ENCODE data around the gene AK1. TPM values are rescaled to one million over a fixed set of nuclear protein-coding genes. Genes with fewer than 3 reads are reported as not detected.
"Not testable (repeated sequence)": the region's sequence is repeated elsewhere in the genome, so short reads cannot be mapped to it uniquely, and the experiment has no call there.

Gene AK1
- total RNA-seq, 1 donor = 106 TPM

DNA sequence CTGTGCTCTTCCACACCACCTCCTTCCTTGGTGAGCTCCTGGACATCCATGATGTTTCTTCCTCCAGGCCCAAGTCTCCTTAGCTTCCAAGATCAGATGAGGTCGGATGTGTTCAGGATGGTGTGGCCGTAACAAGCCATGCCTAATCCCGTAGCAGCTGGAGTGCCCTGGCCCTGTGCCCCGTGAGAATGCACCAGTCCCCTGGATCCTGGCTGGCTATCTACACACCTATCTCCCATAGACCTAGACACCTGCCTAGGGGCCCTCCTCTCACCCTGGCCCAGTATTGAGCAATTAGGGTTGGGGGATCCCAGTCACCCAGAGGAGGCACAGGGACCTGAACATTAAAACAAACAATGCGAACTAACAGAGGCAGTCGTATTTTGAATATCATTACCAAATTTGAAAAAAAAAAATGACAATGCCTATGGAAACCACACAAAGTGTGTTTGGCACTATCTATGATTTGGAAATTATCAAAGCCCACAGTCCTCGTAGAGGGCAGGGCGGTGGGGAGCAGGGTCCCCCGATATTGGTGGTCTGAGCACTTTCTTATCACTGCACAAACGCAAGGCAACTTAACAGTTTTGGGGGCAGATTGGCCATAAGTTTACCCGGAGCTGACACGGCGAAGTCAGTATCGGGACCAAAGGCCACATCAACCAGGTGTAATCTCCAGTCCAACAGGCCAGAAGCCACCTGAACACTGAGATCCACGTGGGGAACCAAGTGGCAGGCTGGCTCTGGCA lies 36.2 kb downstream of the AK1 start:
- peak overlapping the region; percentile 23 for H3K27ac ChIP-seq (ENCODE audit: low read depth, low read length)
- peaks cover 60% of the 10 kb centered on the region for H3K4me1 ChIP-seq (ENCODE audit: insufficient read depth, low read length)
- no peaks in the 10 kb centered on the region for H3K27me3 ChIP-seq (ENCODE audit: insufficient read depth, low read length)

DNA sequence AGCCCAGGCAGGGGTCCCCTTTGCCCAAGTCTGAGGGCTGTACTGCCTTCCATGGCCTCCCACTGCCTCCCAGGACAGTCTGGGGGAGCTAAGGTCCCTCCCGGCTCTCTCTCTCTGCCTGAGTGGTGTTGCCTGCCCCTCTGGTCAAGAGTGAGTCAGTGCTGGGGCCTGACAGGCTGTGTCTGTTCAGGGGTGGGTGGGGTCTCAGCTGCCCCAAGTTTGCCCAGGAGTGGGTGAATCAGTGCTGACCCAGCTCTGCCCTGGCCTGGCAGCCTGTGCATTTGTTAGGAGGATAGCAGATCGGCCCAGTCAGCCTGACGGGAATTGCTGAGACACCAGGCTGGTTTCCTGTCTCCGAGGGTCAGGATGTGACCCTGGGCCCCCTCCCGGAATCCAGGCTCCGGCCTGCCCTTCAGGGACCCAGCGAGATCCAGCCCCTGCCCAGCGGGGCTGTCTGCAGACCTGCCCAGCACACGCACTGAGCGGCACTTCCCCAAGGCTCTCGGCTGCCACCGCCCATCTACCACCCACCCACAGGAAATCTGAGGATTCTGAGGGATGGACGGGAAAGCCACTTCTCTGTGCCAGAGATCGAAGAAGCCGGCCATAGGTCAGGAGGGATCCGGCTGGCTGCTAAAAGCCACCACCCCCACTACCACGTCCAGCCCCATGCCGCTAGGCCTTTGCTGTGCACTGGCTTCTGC lies 38.9 kb downstream of the AK1 start:
- peaks cover 72% of the 10 kb centered on the region for H3K79me2 ChIP-seq (ENCODE audit: insufficient read depth, low read length)
- TF ChIP-seq, protein P1, sequence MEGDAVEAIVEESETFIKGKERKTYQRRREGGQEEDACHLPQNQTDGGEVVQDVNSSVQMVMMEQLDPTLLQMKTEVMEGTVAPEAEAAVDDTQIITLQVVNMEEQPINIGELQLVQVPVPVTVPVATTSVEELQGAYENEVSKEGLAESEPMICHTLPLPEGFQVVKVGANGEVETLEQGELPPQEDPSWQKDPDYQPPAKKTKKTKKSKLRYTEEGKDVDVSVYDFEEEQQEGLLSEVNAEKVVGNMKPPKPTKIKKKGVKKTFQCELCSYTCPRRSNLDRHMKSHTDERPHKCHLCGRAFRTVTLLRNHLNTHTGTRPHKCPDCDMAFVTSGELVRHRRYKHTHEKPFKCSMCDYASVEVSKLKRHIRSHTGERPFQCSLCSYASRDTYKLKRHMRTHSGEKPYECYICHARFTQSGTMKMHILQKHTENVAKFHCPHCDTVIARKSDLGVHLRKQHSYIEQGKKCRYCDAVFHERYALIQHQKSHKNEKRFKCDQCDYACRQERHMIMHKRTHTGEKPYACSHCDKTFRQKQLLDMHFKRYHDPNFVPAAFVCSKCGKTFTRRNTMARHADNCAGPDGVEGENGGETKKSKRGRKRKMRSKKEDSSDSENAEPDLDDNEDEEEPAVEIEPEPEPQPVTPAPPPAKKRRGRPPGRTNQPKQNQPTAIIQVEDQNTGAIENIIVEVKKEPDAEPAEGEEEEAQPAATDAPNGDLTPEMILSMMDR (IDR thresholded peaks at IDR 0.05; ENCODE audit: extremely low read depth, low read depth, low read length) = no peak
- no peak overlapping the region for H2AFZ ChIP-seq (ENCODE audit: low read length)
- no peaks in the 10 kb centered on the region for H3K9me3 ChIP-seq (ENCODE audit: low read depth, low read length)
- H3K4me3 ChIP-seq (ENCODE audit: insufficient read depth, low read length) = peak overlapping the region; percentile 55
- H4K20me1 ChIP-seq (ENCODE audit: insufficient read depth, low read length) = no peaks in the 10 kb centered on the region
- DNase-seq (ENCODE audit: insufficient read length, low spot score, missing footprints) = peak; percentile 99
- H3K4me1 ChIP-seq (ENCODE audit: insufficient read depth, low read length) = peaks cover 58% of the 10 kb centered on the region
- H3K4me2 ChIP-seq (ENCODE audit: insufficient read depth, low read length) = peak overlapping the region; percentile 73
- peak overlapping the region; percentile 98 for H3K27ac ChIP-seq (ENCODE audit: low read depth, low read length)
- peaks cover 55% of the 10 kb centered on the region for H3K36me3 ChIP-seq (ENCODE audit: insufficient read depth, low read length)
- no peaks in the 10 kb centered on the region for H3K27me3 ChIP-seq (ENCODE audit: insufficient read depth, low read length)

More for the DNA sequence above, 36.2 kb downstream of the AK1 start:
- H3K9me3 ChIP-seq (ENCODE audit: low read depth, low read length) = no peaks in the 10 kb centered on the region
- peaks cover 50% of the 10 kb centered on the region for H3K36me3 ChIP-seq (ENCODE audit: insufficient read depth, low read length)
- peak; percentile 21 for DNase-seq (ENCODE audit: insufficient read length, low spot score, missing footprints)
- peaks cover 74% of the 10 kb centered on the region for H3K79me2 ChIP-seq (ENCODE audit: insufficient read depth, low read length)
- no peak overlapping the region for H3K4me3 ChIP-seq (ENCODE audit: insufficient read depth, low read length)
- TF ChIP-seq, protein P1 (IDR thresholded peaks at IDR 0.05; ENCODE audit: extremely low read depth, low read depth, low read length) = no peak
- H2AFZ ChIP-seq (ENCODE audit: low read length) = no peak overlapping the region
- H4K20me1 ChIP-seq (ENCODE audit: insufficient read depth, low read length) = no peaks in the 10 kb centered on the region
- H3K4me2 ChIP-seq (ENCODE audit: insufficient read depth, low read length) = no peak overlapping the region

DNA sequence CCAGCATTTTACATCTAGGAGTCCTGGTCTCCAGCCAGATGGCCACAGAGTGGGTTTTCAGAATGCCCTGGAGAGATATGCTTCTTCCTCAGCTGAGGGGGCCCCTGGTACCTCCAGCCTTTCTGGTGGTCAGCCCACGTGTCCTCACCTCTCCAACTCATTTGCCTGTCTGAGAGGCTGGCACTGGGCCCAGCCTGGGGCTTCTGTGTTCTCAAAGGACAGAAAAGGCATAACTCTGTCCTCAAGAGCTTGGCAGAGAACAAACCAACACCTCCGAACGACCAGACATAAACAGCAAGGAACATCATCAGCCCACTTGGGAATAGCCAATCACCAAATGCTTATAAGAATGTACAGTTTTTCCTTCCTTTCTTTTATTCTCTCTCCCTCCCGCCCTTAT lies 40.1 kb downstream of the AK1 start:
- Histone ChIP-seq H2AFZ (ENCODE audit: low read length) (no peak overlapping the region), H3K79me2 (ENCODE audit: insufficient read depth, low read length) (peaks cover 72% of the 10 kb centered on the region), H3K4me3 (ENCODE audit: insufficient read depth, low read length) (no peak overlapping the region), H4K20me1 (ENCODE audit: insufficient read depth, low read length) (no peaks in the 10 kb centered on the region), H3K4me1 (ENCODE audit: insufficient read depth, low read length) (peaks cover 67% of the 10 kb centered on the region), H3K27me3 (ENCODE audit: insufficient read depth, low read length) (no peaks in the 10 kb centered on the region), H3K27ac (ENCODE audit: low read depth, low read length) (peak overlapping the region; percentile 98), H3K9me3 (ENCODE audit: low read depth, low read length) (no peaks in the 10 kb centered on the region), H3K36me3 (ENCODE audit: insufficient read depth, low read length) (peaks cover 49% of the 10 kb centered on the region), H3K4me2 (ENCODE audit: insufficient read depth, low read length) (peak overlapping the region; percentile 73)
- peak; percentile 45 for DNase-seq (ENCODE audit: insufficient read length, low spot score, missing footprints)
- TF ChIP-seq, protein P1 (IDR thresholded peaks at IDR 0.05; ENCODE audit: extremely low read depth, low read depth, low read length) = no peak

DNA sequence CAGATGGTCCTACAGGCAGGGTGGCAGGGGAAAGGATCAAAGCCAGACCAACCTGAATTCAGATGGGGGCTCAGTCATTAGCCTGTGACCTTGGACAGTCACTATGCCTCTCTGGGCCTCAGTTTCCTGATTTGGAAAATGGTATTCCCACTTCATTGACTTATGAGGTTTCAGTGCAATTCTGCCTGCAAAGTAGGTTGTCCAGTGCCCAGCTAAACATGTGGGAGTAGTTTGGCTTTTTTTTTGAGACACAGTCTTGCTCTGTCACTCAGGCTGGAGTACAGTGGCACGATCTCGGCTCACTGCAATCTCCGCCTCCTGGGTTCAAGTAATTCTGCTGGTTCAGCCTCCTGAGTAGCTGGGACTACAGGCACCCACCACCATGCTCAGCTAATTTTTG lies 40.9 kb downstream of the AK1 start:
- not testable (repeated sequence) for H4K20me1 ChIP-seq (ENCODE audit: insufficient read depth, low read length); H3K27me3 ChIP-seq (ENCODE audit: insufficient read depth, low read length); H2AFZ ChIP-seq (ENCODE audit: low read length); H3K9me3 ChIP-seq (ENCODE audit: low read depth, low read length)
- DNase-seq (ENCODE audit: insufficient read length, low spot score, missing footprints) = peak; percentile 49
- peak overlapping the region; percentile 51 for H3K4me2 ChIP-seq (ENCODE audit: insufficient read depth, low read length)
- peak overlapping the region; percentile 98 for H3K27ac ChIP-seq (ENCODE audit: low read depth, low read length)
- H3K4me1 ChIP-seq (ENCODE audit: insufficient read depth, low read length) = peaks cover 73% of the 10 kb centered on the region
- H3K36me3 ChIP-seq (ENCODE audit: insufficient read depth, low read length) = peaks cover 43% of the 10 kb centered on the region
- H3K79me2 ChIP-seq (ENCODE audit: insufficient read depth, low read length) = peaks cover 69% of the 10 kb centered on the region
- H3K4me3 ChIP-seq (ENCODE audit: insufficient read depth, low read length) = peak overlapping the region; percentile 39
